Measurements from ENCODE around the gene ABCA3.

Gene ABCA3

DNA sequence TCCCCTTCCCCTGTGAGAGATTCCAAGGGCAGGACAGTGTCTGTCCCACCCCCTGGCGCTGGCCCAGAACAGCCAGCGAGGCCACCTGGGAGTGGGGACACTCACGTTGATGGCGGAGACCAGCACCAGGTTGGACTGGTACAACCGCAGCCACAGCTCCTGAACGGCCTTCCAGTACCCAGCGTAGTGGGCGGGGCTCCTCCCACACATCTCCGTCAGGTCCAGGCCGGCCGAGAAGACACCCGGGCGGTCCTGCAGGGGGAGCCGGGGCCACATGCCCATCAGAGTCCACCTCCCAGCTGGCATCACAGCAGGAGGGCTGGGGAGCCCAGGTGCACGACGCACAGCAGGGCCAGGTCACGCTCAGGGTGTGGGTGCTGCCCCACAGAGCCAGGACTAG is 96.2 kb downstream of the ABCA3 start:
- H3K27me3 ChIP-seq (ENCODE audit: insufficient read depth, poor library complexity, severe bottlenecking) = no peaks in the 10 kb centered on the region
- no peak overlapping the region for H3K4me3 ChIP-seq (replicated peaks; ENCODE audit: insufficient read depth, low read length)
- TF ChIP-seq GABPA (IDR thresholded peaks at IDR 0.05; ENCODE audit: low read depth) (no peak), POLR2AphosphoS5 (IDR thresholded peaks at IDR 0.05; ENCODE audit: low read depth) (no peak), SPI1 (IDR thresholded peaks at IDR 0.05; ENCODE audit: borderline replicate concordance, low read depth) (no peak)
- TF ChIP-seq, protein P1, sequence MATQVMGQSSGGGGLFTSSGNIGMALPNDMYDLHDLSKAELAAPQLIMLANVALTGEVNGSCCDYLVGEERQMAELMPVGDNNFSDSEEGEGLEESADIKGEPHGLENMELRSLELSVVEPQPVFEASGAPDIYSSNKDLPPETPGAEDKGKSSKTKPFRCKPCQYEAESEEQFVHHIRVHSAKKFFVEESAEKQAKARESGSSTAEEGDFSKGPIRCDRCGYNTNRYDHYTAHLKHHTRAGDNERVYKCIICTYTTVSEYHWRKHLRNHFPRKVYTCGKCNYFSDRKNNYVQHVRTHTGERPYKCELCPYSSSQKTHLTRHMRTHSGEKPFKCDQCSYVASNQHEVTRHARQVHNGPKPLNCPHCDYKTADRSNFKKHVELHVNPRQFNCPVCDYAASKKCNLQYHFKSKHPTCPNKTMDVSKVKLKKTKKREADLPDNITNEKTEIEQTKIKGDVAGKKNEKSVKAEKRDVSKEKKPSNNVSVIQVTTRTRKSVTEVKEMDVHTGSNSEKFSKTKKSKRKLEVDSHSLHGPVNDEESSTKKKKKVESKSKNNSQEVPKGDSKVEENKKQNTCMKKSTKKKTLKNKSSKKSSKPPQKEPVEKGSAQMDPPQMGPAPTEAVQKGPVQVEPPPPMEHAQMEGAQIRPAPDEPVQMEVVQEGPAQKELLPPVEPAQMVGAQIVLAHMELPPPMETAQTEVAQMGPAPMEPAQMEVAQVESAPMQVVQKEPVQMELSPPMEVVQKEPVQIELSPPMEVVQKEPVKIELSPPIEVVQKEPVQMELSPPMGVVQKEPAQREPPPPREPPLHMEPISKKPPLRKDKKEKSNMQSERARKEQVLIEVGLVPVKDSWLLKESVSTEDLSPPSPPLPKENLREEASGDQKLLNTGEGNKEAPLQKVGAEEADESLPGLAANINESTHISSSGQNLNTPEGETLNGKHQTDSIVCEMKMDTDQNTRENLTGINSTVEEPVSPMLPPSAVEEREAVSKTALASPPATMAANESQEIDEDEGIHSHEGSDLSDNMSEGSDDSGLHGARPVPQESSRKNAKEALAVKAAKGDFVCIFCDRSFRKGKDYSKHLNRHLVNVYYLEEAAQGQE (IDR thresholded peaks at IDR 0.05; ENCODE audit: insufficient replicate concordance, low read depth) = no peak
- TF ChIP-seq, protein P2, sequence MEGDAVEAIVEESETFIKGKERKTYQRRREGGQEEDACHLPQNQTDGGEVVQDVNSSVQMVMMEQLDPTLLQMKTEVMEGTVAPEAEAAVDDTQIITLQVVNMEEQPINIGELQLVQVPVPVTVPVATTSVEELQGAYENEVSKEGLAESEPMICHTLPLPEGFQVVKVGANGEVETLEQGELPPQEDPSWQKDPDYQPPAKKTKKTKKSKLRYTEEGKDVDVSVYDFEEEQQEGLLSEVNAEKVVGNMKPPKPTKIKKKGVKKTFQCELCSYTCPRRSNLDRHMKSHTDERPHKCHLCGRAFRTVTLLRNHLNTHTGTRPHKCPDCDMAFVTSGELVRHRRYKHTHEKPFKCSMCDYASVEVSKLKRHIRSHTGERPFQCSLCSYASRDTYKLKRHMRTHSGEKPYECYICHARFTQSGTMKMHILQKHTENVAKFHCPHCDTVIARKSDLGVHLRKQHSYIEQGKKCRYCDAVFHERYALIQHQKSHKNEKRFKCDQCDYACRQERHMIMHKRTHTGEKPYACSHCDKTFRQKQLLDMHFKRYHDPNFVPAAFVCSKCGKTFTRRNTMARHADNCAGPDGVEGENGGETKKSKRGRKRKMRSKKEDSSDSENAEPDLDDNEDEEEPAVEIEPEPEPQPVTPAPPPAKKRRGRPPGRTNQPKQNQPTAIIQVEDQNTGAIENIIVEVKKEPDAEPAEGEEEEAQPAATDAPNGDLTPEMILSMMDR (IDR thresholded peaks at IDR 0.05; ENCODE audit: insufficient read depth, low read length) = no peak
- H3K27ac ChIP-seq (replicated peaks) = no peak overlapping the region
- DNase-seq (ENCODE audit: low read depth in 1 of 2, low spot score in 1 of 2) = no peak

DNA sequence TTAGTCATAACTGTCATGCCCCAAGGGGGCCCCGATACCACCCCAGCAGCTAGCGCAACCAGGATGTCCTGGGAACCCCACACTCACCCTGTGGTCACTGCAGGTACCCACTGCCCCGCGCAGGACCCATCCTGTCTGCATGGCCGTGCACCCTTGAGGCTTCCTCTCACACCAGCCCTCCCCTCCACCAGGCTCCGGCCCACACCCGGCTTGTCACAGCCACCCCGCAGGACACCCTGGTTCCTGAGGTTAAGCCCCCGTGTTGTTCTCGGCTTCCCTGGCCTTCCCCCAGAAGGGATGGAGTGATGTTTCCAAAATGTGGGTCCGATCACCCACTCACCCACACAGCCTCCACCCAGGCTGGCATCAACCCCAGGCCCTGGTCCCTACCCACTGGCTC is 96.7 kb downstream of the ABCA3 start:
- Histone ChIP-seq H3K27me3 (ENCODE audit: insufficient read depth, poor library complexity, severe bottlenecking) (no peaks in the 10 kb centered on the region), H3K27ac (replicated peaks) (no peak overlapping the region), H3K4me3 (replicated peaks; ENCODE audit: insufficient read depth, low read length) (no peak overlapping the region)
- TF ChIP-seq, protein P1 (IDR thresholded peaks at IDR 0.05; ENCODE audit: insufficient replicate concordance, low read depth) = no peak
- no peak for TF ChIP-seq SPI1 (IDR thresholded peaks at IDR 0.05; ENCODE audit: borderline replicate concordance, low read depth)
- TF ChIP-seq GABPA (IDR thresholded peaks at IDR 0.05; ENCODE audit: low read depth) = no peak
- TF ChIP-seq POLR2AphosphoS5 (IDR thresholded peaks at IDR 0.05; ENCODE audit: low read depth) = no peak
- TF ChIP-seq, protein P2 (IDR thresholded peaks at IDR 0.05; ENCODE audit: insufficient read depth, low read length) = no peak
- DNase-seq (ENCODE audit: low read depth in 1 of 2, low spot score in 1 of 2) = no peak

DNA sequence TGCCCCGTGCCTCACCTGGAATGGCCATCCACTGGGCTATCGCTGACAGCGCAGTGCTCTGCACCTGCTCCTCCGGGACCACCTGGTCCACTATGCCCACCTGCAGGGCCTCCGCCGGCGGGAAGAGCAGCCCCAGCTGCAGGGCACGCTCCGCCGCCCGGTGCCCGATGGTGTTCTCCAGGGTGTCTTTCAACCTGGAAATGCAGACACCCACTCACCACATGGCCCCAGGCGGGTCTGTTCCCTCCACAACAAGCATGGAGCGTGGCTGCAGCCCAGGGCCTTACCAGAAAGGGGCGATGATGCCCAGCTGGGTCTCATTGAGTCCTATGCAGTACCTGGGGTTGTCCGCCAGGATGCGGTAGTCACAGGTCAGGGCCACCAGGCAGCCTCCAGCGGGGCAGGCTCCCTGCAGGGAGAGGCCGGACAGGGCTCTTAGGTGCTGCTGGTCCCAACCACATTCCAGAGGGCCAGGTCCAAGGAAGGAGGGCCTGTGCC is 97.4 kb downstream of the ABCA3 start:
- Histone ChIP-seq H3K4me3 (replicated peaks; ENCODE audit: insufficient read depth, low read length) (no peak overlapping the region), H3K27me3 (ENCODE audit: insufficient read depth, poor library complexity, severe bottlenecking) (no peaks in the 10 kb centered on the region), H3K27ac (replicated peaks) (no peak overlapping the region)
- DNase-seq (ENCODE audit: low read depth in 1 of 2, low spot score in 1 of 2) = no peak
- TF ChIP-seq GABPA (IDR thresholded peaks at IDR 0.05; ENCODE audit: low read depth) = no peak
- TF ChIP-seq POLR2AphosphoS5 (IDR thresholded peaks at IDR 0.05; ENCODE audit: low read depth) = no peak
- TF ChIP-seq, protein P1 (IDR thresholded peaks at IDR 0.05; ENCODE audit: insufficient replicate concordance, low read depth) = no peak
- TF ChIP-seq SPI1 (IDR thresholded peaks at IDR 0.05; ENCODE audit: borderline replicate concordance, low read depth) = no peak
- TF ChIP-seq, protein P2 (IDR thresholded peaks at IDR 0.05; ENCODE audit: insufficient read depth, low read length) = no peak
